HEK293 (cell line): Measurements from ENCODE around the gene MAP3K20.
A peak's percentile ranks its signal among the peaks of the same experiment; 100 is the strongest.

ENCODE experiments used
- GLI2 ChIP-seq: fragments of 450-650 bp; formaldehyde crosslinking; IDR thresholded peaks from 2 replicates; pipeline ENCODE4; 2017; ENCODE audit warnings: missing biosample characterization, missing genetic modification characterization, low read depth, borderline replicate concordance
- KLF1 ChIP-seq: fragments of 450-650 bp; formaldehyde crosslinking; IDR thresholded peaks from 2 replicates; pipeline ENCODE4 v1.5.1; 2016; ENCODE audit warnings: missing biosample characterization, missing genetic modification characterization
- MZF1 ChIP-seq: fragments of 450-650 bp; formaldehyde crosslinking; IDR thresholded peaks from 2 replicates; pipeline ENCODE4 v1.5.1; 2017; ENCODE audit warnings: missing biosample characterization, missing genetic modification characterization, borderline replicate concordance
- PATZ1 ChIP-seq: fragments of 450-650 bp; formaldehyde crosslinking; IDR thresholded peaks from 2 replicates; pipeline ENCODE4 v1.5.1; 2016; ENCODE audit warnings: missing biosample characterization, missing genetic modification characterization
- PRDM4 ChIP-seq: fragments of 450-650 bp; formaldehyde crosslinking; IDR thresholded peaks from 2 replicates; pipeline ENCODE4 v1.5.1; 2017; ENCODE audit warnings: missing biosample characterization, missing genetic modification characterization
- TRIM28 ChIP-seq: IDR thresholded peaks from 2 replicates; pipeline ENCODE4 v1.6.1; 2011; ENCODE audit warnings: low read length, control low read depth, borderline replicate concordance
- TSHZ1 ChIP-seq: fragments of 450-650 bp; formaldehyde crosslinking; IDR thresholded peaks from 2 replicates; pipeline ENCODE4 v1.5.1; 2016; ENCODE audit warnings: missing biosample characterization, missing genetic modification characterization, borderline replicate concordance
- ZBTB11 ChIP-seq: fragments of 450-650 bp; formaldehyde crosslinking; conservative IDR thresholded peaks from 2 replicates; pipeline ENCODE4 v1.5.1; 2016; ENCODE audit warnings: low read depth, missing biosample characterization, missing genetic modification characterization
- ZBTB20 ChIP-seq: fragments of 450-650 bp; formaldehyde crosslinking; IDR thresholded peaks from 2 replicates; pipeline ENCODE4 v1.5.1; 2016; ENCODE audit warnings: missing biosample characterization, missing genetic modification characterization
- ZFHX2 ChIP-seq: fragments of 450-650 bp; formaldehyde crosslinking; conservative IDR thresholded peaks from 2 replicates; pipeline ENCODE4 v1.5.1; 2016; ENCODE audit warnings: missing biosample characterization, missing genetic modification characterization
- ZNF391 ChIP-seq: fragments of 450-650 bp; formaldehyde crosslinking; IDR thresholded peaks from 2 replicates; pipeline ENCODE4 v1.5.1; 2016; ENCODE audit warnings: low read depth, missing biosample characterization, missing genetic modification characterization, borderline replicate concordance
- ZNF398 ChIP-seq: fragments of 450-650 bp; formaldehyde crosslinking; IDR thresholded peaks from 2 replicates; pipeline ENCODE4 v1.5.1; 2017; ENCODE audit warnings: missing biosample characterization, missing genetic modification characterization
- ZNF426 ChIP-seq: fragments of 450-650 bp; formaldehyde crosslinking; IDR thresholded peaks from 2 replicates; pipeline ENCODE4 v1.5.1; 2017; ENCODE audit warnings: missing biosample characterization, missing genetic modification characterization, mild to moderate bottlenecking, inconsistent platforms, moderate library complexity
- ZNF513 ChIP-seq: fragments of 450-650 bp; IDR thresholded peaks from 2 replicates; pipeline ENCODE4 v1.5.1; 2018; ENCODE audit warnings: missing biosample characterization, missing genetic modification characterization
- ZNF624 ChIP-seq: fragments of 450-650 bp; formaldehyde crosslinking; IDR thresholded peaks from 2 replicates; pipeline ENCODE4 v1.5.1; 2017; ENCODE audit warnings: missing biosample characterization, missing genetic modification characterization
- ZNF701 ChIP-seq: fragments of 450-650 bp; formaldehyde crosslinking; IDR thresholded peaks from 2 replicates; pipeline ENCODE4 v1.5.1; 2016; ENCODE audit warnings: missing biosample characterization, missing genetic modification characterization
- ZNF747 ChIP-seq: fragments of 450-650 bp; formaldehyde crosslinking; IDR thresholded peaks from 2 replicates; pipeline ENCODE4 v1.5.1; 2016; ENCODE audit warnings: missing biosample characterization, missing genetic modification characterization
- ZNF768 ChIP-seq: fragments of 450-650 bp; formaldehyde crosslinking; IDR thresholded peaks from 2 replicates; pipeline ENCODE4 v1.5.1; 2018; ENCODE audit warnings: missing biosample characterization, mild to moderate bottlenecking, missing genetic modification characterization
- ZNF785 ChIP-seq: fragments of 450-650 bp; formaldehyde crosslinking; IDR thresholded peaks from 2 replicates; pipeline ENCODE4 v1.5.1; 2016; ENCODE audit warnings: missing biosample characterization, missing genetic modification characterization
- ZNF791 ChIP-seq: fragments of 450-650 bp; formaldehyde crosslinking; IDR thresholded peaks from 2 replicates; pipeline ENCODE4 v1.5.1; 2016; ENCODE audit warnings: missing biosample characterization, missing genetic modification characterization
- ZSCAN5A ChIP-seq: fragments of 450-650 bp; formaldehyde crosslinking; IDR thresholded peaks from 2 replicates; pipeline ENCODE4 v1.5.1; 2016; ENCODE audit warnings: missing biosample characterization, missing genetic modification characterization

MAP3K20 gene

GRCh38 chr2:173210270-173211196 lies 134.9 kb downstream of the MAP3K20 start (continued):
- TF ChIP-seq TSHZ1 (tag by site-specific recombination) (0 out of 2 replicates have a peak, but pooled peaks have one; percentile 23), ZBTB11 (tag by site-specific recombination) (no peak), ZNF768 (tag by site-specific recombination) (no peak), ZNF624 (no peak), ZNF426 (tag by site-specific recombination) (no peak), TRIM28 (peak; percentile 63; the same call in 1 of the 2 replicates), ZNF513 (no peak; the same call in 1 of the 2 replicates), PRDM4 (no peak), ZSCAN5A (no peak), ZNF391 (tag by site-specific recombination) (peak; percentile 33; the same call in 1 of the 2 replicates), ZNF747 (no peak), ZNF785 (tag by site-specific recombination) (no peak), PATZ1 (tag by site-specific recombination) (peak; percentile 32; the same call in 1 of the 2 replicates), MZF1 (no peak), ZNF398 (peak; percentile 36; the same call in 1 of the 2 replicates), KLF1 (no peak), GLI2 (tag by site-specific recombination) (no peak), ZBTB20 (tag by site-specific recombination) (no peak), ZFHX2 (tag by site-specific recombination) (0 out of 2 replicates have a peak, but pooled peaks have one; percentile 15), ZNF791 (no peak), ZNF701 (tag by site-specific recombination) (no peak)
